K562 (cell line): ENCODE results near the gene GALNT16. TPM values are rescaled to one million over a fixed set of nuclear protein-coding genes. Genes with fewer than 3 reads are reported as not detected.

Source experiments
- ATAC-seq: fragments of 200-7000 bp; cut with Tn5 transposase; 3 replicates; pipeline ENCODE4 v1.9.1; 2020; ENCODE audit warnings: moderate library complexity
- BruUV-seq: library from RNA; stranded (reverse); fragments of 400-500 nt; replicated peaks from 2 replicates; lab custom pipeline; 2021; lab: Mats Ljungman, UMichigan
- CTCF ChIA-PET: fragments of 300-600 bp; formaldehyde crosslinking; extraction: SDS; loops from one replicate; lab custom pipeline; 2021; ENCODE audit warnings: low intra/inter-chr PET ratio; lab: Yijun Ruan, JAX
- POLR2A ChIA-PET: fragments of 300-600, 350-650 bp; sonication (Branson Sonifier 250); formaldehyde crosslinking; extraction: SDS; loops from one replicate; lab custom pipeline; 2021; ENCODE audit warnings: antibody characterized with exemption, inconsistent platforms; lab: Yijun Ruan, JAX
- DNase-seq, 4 experiments: peaks; one replicate each; pipeline versions ENCODE4 v3.0.0 to v3.0.0-alpha.2; 2011 to 2018; ENCODE audit warnings: low spot score in 3 of 4, mixed read lengths in 3 of 4; ENCODE audit errors: extremely low read depth in 1 of 4
- FAIRE-seq: peaks from 2 replicates; lab custom pipeline; 2011; peaks lifted over from hg19 to GRCh38; lab: Jason Lieb, UNC
- H2AFZ ChIP-seq: 2 replicates; pipeline ENCODE4 v1.6.0; 2011; ENCODE audit warnings: low read depth, low read length, control low read depth, inconsistent platforms
- H3K27ac ChIP-seq: fragments of 200-600 bp; 3 replicates; pipeline ENCODE4 v1.8.0; 2011; ENCODE audit warnings: low read depth, mild to moderate bottlenecking, control low read depth, inconsistent platforms, low read length, moderate library complexity, mixed read lengths; ENCODE audit errors: extremely low read depth
- H3K27me3 ChIP-seq, 2 experiments: fragments of 300-600 bp in 1 of 2; 2 replicates in 1 of 2; 3 replicates in 1 of 2; pipeline versions ENCODE4 v1.6.0 to v1.8.0; 2011; ENCODE audit warnings: inconsistent platforms in 2 of 2, low read length in 2 of 2, mild to moderate bottlenecking in 1 of 2, mixed read lengths in 1 of 2, moderate library complexity in 1 of 2; ENCODE audit not compliant: control insufficient read depth in 2 of 2, insufficient read depth in 2 of 2
- H3K36me3 ChIP-seq: fragments of 300-600 bp; 3 replicates; pipeline ENCODE4 v1.8.0; 2011; ENCODE audit warnings: mild to moderate bottlenecking, low read length, inconsistent platforms; ENCODE audit not compliant: control insufficient read depth, insufficient read depth
- H3K4me1 ChIP-seq, 2 experiments: fragments of 200-600 bp in 1 of 2; replicated peaks in 1 of 2; 2 replicates in 1 of 2; 3 replicates in 1 of 2; pipeline versions ENCODE4 v1.5.1 to v1.8.0; 2011; ENCODE audit warnings: inconsistent platforms in 2 of 2, low read length in 2 of 2, mild to moderate bottlenecking in 1 of 2, mixed read lengths in 1 of 2, moderate library complexity in 1 of 2; ENCODE audit not compliant: control insufficient read depth in 2 of 2, insufficient read depth in 2 of 2
- H3K4me2 ChIP-seq: 2 replicates; pipeline ENCODE4 v1.6.1; 2011; ENCODE audit warnings: low read length, control low read depth, inconsistent platforms, mixed read lengths; ENCODE audit not compliant: insufficient read depth
- H3K4me3 ChIP-seq: fragments of 200-600 bp; sonication (generic), shearing (Covaris generic); 2 replicates; pipeline ENCODE4 v1.5.1; 2016; ENCODE audit warnings: control low read depth, inconsistent platforms
- H3K79me2 ChIP-seq: fragments of 200-600 bp; 3 replicates; pipeline ENCODE4 v1.8.0; 2011; ENCODE audit warnings: low read length, inconsistent platforms; ENCODE audit not compliant: control insufficient read depth, insufficient read depth
- H3K9ac ChIP-seq, 2 experiments: 2 replicates each; pipeline versions ENCODE4 v1.6.0 to v1.6.1; 2011; ENCODE audit warnings: low read depth in 2 of 2, low read length in 2 of 2, control low read depth in 1 of 2, inconsistent platforms in 1 of 2, mild to moderate bottlenecking in 1 of 2, mixed read lengths in 1 of 2; ENCODE audit not compliant: insufficient read depth in 1 of 2
- H3K9me1 ChIP-seq: one replicate; pipeline ENCODE4 v1.6.0; 2011; ENCODE audit warnings: inconsistent platforms, mild to moderate bottlenecking, low read length, moderate library complexity; ENCODE audit not compliant: control insufficient read depth, insufficient read depth
- H3K9me3 ChIP-seq: replicated peaks from 2 replicates; pipeline ENCODE4 v1.5.1; 2011; ENCODE audit warnings: low read depth, low read length, inconsistent platforms; ENCODE audit not compliant: control insufficient read depth, insufficient read depth
- H4K20me1 ChIP-seq: replicated peaks from 2 replicates; pipeline ENCODE4 v1.6.1; 2011; ENCODE audit warnings: low read length, inconsistent platforms, mixed read lengths; ENCODE audit not compliant: control insufficient read depth, insufficient read depth
- EHMT2 ChIP-seq: fragments of 450-650 bp; IDR thresholded peaks from 2 replicates; pipeline ENCODE4 v1.6.1; 2018; ENCODE audit warnings: antibody characterized with exemption
- HDAC6 ChIP-seq: IDR thresholded peaks from 2 replicates; pipeline ENCODE4 v1.6.1; 2012; ENCODE audit warnings: low read depth, mild to moderate bottlenecking, control low read depth, inconsistent platforms, low read length, moderate library complexity
- MAX ChIP-seq: sonication (generic); formaldehyde crosslinking; IDR thresholded peaks from 2 replicates; pipeline ENCODE4 v1.9.0; 2022; ENCODE audit warnings: mild to moderate bottlenecking, missing genetic modification reagents
- RBM14 ChIP-seq: fragments of 200-400 bp; formaldehyde crosslinking; IDR thresholded peaks from 2 replicates; pipeline ENCODE4 v1.6.1; 2018; ENCODE audit warnings: low read depth, mild to moderate bottlenecking, low read length, moderate library complexity, borderline replicate concordance; ENCODE audit not compliant: insufficient read depth
- TCFL5 ChIP-seq: fragments of 250-450 bp; sonication (Bioruptor Pico); conservative IDR thresholded peaks from 2 replicates; pipeline ENCODE4 v1.6.1; 2021; ENCODE audit warnings: mild to moderate bottlenecking, moderate library complexity, matching md5 sums
- WGBS: fragments of 100-300 bp; shearing (Covaris generic); methylation state at CpG from one replicate; pipeline ENCODE4 v1.1.6; 2016; ENCODE audit warnings: low coverage, mixed read lengths; ENCODE audit not compliant: insufficient coverage; ENCODE audit errors: missing lambda C conversion rate; 5-methylcytosine and 5-hydroxymethylcytosine counted together
- in situ Hi-C: fragments of 300-500 bp; cut with MboI; formaldehyde crosslinking; loops from 4 replicates; pipeline ENCODE4 v1.15.0; 2018; ENCODE audit warnings: inconsistent platforms, mixed read lengths
- intact Hi-C: fragments of 100-400 bp; cut with micrococcal nuclease; formaldehyde crosslinking; loops from 2 replicates; pipeline ENCODE4 v1.14.2; 2022
- polyA plus RNA-seq, 8 experiments: library from polyadenylated mRNA; depleted of rRNA in 4 of 8; stranded (reverse) in 5 of 8; unstranded in 3 of 8; fragments of >200 nt; fragmentation: Nextera tagmentation in 2 of 8; fragmentation: Illumina TruSeq in 1 of 8; extraction: Ambion mirVana in 2 of 8; extraction: Trizol in 1 of 8; gene quantifications; 2 replicates each; pipeline versions ENCODE4 v1.2.1 to v1.2.3, GENCODE V29; 2011 to 2014; ENCODE audit warnings: inconsistent platforms in 1 of 8, missing spikeins in 1 of 8
- total RNA-seq, 7 experiments: library from RNA; depleted of rRNA in 6 of 7; stranded (reverse); fragments of >200 nt in 6 of 7; fragmentation: Illumina TruSeq in 2 of 7; extraction: Trizol in 2 of 7; gene quantifications; 2 replicates each; pipeline versions ENCODE4 v1.2.1 to v1.2.3, GENCODE V29; 2011 to 2021; ENCODE audit warnings: low replicate concordance in 1 of 7
- TF ChIP-seq, protein P1 (sequence below): conservative IDR thresholded peaks from 2 replicates; pipeline ENCODE4 v1.6.1; 2011; ENCODE audit warnings: low read depth, mild to moderate bottlenecking, low read length; ENCODE audit not compliant: control insufficient read depth

GALNT16 gene
- total and polyA plus RNA-seq, 9 of the 15 experiments (the other 6 are each of a cell fraction or from before 2014, with no cell fraction given) = not detected

DNA sequence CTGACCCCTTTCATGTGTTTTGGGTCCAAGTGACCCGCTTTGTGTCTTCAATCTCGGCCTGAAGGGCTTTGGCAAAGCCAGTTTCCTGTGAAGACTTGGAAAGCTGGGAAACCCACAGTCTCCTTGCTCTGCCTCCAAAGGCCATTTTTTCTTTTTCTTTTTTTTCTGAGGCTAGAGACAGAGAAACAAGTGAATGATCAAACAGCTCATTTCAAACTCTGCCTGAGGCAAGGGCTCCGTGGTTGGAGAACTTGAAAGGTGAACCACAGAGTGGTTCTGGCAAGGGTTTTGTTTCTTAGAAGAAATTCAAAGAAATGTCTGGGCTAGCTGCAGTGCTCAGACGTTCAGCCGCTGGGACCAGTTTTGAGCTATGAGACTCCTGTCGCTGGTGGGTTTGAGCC lies 75.4 kb downstream of the GALNT16 start:
- intact Hi-C loops = no loop called here
- Histone ChIP-seq H3K4me3 (no peak overlapping the region), H3K9ac (no peak overlapping the region), H3K4me1 (no peaks in the 10 kb centered on the region), H3K36me3 (no peaks in the 10 kb centered on the region), H3K9me1 (no peaks in the 10 kb centered on the region), H3K4me2 (no peak overlapping the region), H2AFZ (no peak overlapping the region)
- TF ChIP-seq EHMT2 (no peak), RBM14 (no peak), MAX (no peak), HDAC6 (no peak), TCFL5 (no peak)
- TF ChIP-seq, protein P1, sequence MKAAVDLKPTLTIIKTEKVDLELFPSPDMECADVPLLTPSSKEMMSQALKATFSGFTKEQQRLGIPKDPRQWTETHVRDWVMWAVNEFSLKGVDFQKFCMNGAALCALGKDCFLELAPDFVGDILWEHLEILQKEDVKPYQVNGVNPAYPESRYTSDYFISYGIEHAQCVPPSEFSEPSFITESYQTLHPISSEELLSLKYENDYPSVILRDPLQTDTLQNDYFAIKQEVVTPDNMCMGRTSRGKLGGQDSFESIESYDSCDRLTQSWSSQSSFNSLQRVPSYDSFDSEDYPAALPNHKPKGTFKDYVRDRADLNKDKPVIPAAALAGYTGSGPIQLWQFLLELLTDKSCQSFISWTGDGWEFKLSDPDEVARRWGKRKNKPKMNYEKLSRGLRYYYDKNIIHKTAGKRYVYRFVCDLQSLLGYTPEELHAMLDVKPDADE = no peak
- TF ChIP-seq, all 486 proteins: peak for 0
- POLR2A ChIA-PET = interaction anchor here (0.6 kb wide), 2 partner anchors 202 to 265 kb away, joined by 3 to 4 read pairs; no protein-coding TSS in a partner anchor
- Histone ChIP-seq H3K79me2 (no peaks in the 10 kb centered on the region), H4K20me1 (peaks cover 4% of the 10 kb centered on the region; the same call in 1 of the 2 replicates), H3K27ac (no peak overlapping the region), H3K27me3 (peaks cover 3 to 70% of the 10 kb centered on the region in 2 experiments; a peak in 4 of 5 replicates), H3K9me3 (no peaks in the 10 kb centered on the region)
- no peak for ATAC-seq
- no peak for FAIRE-seq
- no TSS peak for BruUV-seq
- in situ Hi-C loops = no loop called here
- WGBS = 0% methylated on average over 6 of the region's 6 CpGs
- CTCF ChIA-PET = no interaction called here
- DNase-seq = no peak
